NB4 (cell line): ENCODE results near the gene SCML1.

Source experiments
- DNase-seq: peaks from one replicate; pipeline ENCODE4 v3.0.0; 2010; ENCODE audit warnings: low read depth
- H3K4me3 ChIP-seq: one replicate; pipeline ENCODE4 v1.5.1; 2011; ENCODE audit warnings: mild to moderate bottlenecking, low read depth, low read length, moderate library complexity
- MYC ChIP-seq: IDR thresholded peaks from 2 replicates; pipeline ENCODE4 v1.6.1; 2011; ENCODE audit warnings: low read depth, low read length
- POLR2A ChIP-seq: IDR thresholded peaks from 2 replicates; pipeline ENCODE4 v1.6.1; 2011; ENCODE audit warnings: mild to moderate bottlenecking; ENCODE audit not compliant: insufficient read length; ENCODE audit errors: extremely low read depth
- TF ChIP-seq, protein P1 (sequence below): IDR thresholded peaks from one replicate; pipeline ENCODE4 v1.5.1; 2012; ENCODE audit warnings: low read depth, low read length
- TF ChIP-seq, protein P2 (sequence below): IDR thresholded peaks from 2 replicates; pipeline ENCODE4 v1.6.1; 2011; ENCODE audit warnings: low read depth, low read length

SCML1 gene

DNA sequence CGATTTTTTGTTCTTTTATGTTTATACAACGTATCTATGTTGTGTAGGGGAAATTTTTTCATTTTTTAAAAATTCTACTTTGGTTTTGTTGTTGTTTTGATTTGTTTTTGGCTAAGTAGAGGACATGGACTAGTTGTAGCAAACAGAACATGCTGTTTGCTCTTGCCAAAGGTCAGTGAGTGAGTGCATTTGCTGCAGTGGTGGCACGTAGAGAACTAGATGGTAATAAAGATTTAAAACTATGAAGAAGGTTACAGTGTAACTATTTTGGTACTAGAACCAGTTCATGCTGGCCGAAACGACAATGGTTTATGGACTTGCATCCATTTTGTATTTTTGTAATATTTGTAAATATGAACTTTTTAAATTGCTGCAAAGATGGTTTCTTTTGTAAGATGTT is 1.9 kb upstream of the SCML1 start:
- DNase-seq, result no peak
- TF ChIP-seq, protein P1, sequence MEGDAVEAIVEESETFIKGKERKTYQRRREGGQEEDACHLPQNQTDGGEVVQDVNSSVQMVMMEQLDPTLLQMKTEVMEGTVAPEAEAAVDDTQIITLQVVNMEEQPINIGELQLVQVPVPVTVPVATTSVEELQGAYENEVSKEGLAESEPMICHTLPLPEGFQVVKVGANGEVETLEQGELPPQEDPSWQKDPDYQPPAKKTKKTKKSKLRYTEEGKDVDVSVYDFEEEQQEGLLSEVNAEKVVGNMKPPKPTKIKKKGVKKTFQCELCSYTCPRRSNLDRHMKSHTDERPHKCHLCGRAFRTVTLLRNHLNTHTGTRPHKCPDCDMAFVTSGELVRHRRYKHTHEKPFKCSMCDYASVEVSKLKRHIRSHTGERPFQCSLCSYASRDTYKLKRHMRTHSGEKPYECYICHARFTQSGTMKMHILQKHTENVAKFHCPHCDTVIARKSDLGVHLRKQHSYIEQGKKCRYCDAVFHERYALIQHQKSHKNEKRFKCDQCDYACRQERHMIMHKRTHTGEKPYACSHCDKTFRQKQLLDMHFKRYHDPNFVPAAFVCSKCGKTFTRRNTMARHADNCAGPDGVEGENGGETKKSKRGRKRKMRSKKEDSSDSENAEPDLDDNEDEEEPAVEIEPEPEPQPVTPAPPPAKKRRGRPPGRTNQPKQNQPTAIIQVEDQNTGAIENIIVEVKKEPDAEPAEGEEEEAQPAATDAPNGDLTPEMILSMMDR, result no peak
- H3K4me3 ChIP-seq, result no peak overlapping the region

- TF ChIP-seq, protein P1, result no peak
- TF ChIP-seq, protein P2, sequence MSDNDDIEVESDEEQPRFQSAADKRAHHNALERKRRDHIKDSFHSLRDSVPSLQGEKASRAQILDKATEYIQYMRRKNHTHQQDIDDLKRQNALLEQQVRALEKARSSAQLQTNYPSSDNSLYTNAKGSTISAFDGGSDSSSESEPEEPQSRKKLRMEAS, result no peak
- TF ChIP-seq POLR2A (no peak), MYC (no peak)
- DNase-seq, result no peak
- no peak overlapping the region for H3K4me3 ChIP-seq
Observed at GRCh38 chrX:17736478-17736855, 826 bp upstream of the SCML1 start.

GRCh38 chrX:17737710-17737985 is 355 bp downstream of the SCML1 start:
- no peak overlapping the region for H3K4me3 ChIP-seq
- no peak for DNase-seq
- TF ChIP-seq MYC (no peak), POLR2A (no peak)
- TF ChIP-seq, protein P1, result no peak
- TF ChIP-seq, protein P2, result no peak

- TF ChIP-seq, protein P2, result no peak
- no peak for TF ChIP-seq POLR2A
- TF ChIP-seq MYC, result no peak
- TF ChIP-seq, protein P1, result no peak
- peak; percentile 1 for DNase-seq
Observed at GRCh38 chrX:17737986-17738713, 857 bp downstream of the SCML1 start.

GRCh38 chrX:17738737-17739535 is 1.6 kb downstream of the SCML1 start:
- no peak for DNase-seq
- H3K4me3 ChIP-seq, result no peak overlapping the region
- no peak for TF ChIP-seq MYC
- TF ChIP-seq POLR2A, result no peak
- TF ChIP-seq, protein P2, result no peak
- TF ChIP-seq, protein P1, result no peak

More at GRCh38 chrX:17737986-17738713, 857 bp downstream of the SCML1 start:
- H3K4me3 ChIP-seq, result no peak overlapping the region
